SH-SY5Y (cell line): ENCODE data around the gene TMEM130.

Experiments
- GATA2 ChIP-seq: IDR thresholded peaks from 2 replicates; pipeline ENCODE4 v1.6.1; 2011; ENCODE audit warnings: mild to moderate bottlenecking, low read depth, low read length
- GATA3 ChIP-seq: IDR thresholded peaks from 2 replicates; pipeline ENCODE4 v1.6.1; 2011; ENCODE audit warnings: low read depth, mild to moderate bottlenecking, low read length, moderate library complexity

GRCh38 chr7:98887038-98887437 lies 17.2 kb upstream of the TMEM130 start:
- no peak for TF ChIP-seq GATA2
- TF ChIP-seq GATA3, result no peak
